Bronchial epithelial cell (primary cell): ENCODE measurements around the gene LAMA4. TPM values are rescaled to one million over a fixed set of nuclear protein-coding genes. Genes with fewer than 3 reads are reported as not detected.

ENCODE experiments used
- DNase-seq: peaks from one replicate; pipeline ENCODE4 v3.0.0-alpha.2; 2010; ENCODE audit warnings: low read depth
- FAIRE-seq: peaks from 2 replicates; lab custom pipeline; 2011; peaks lifted over from hg19 to GRCh38; lab: Jason Lieb, UNC
- H3K27me3 ChIP-seq: 2 replicates; pipeline ENCODE4 v1.5.1; 2011; ENCODE audit warnings: low read length; ENCODE audit not compliant: control insufficient read depth, insufficient read depth
- H3K36me3 ChIP-seq: 2 replicates; pipeline ENCODE4 v1.5.1; 2011; ENCODE audit warnings: low read length; ENCODE audit not compliant: control insufficient read depth, insufficient read depth
- H3K4me3 ChIP-seq: 2 replicates; pipeline ENCODE4 v1.5.1; 2011; ENCODE audit warnings: mild to moderate bottlenecking, low read depth, low read length, control low read depth
- CTCF ChIP-seq: IDR thresholded peaks from 2 replicates; pipeline ENCODE4 v1.5.1; 2011; ENCODE audit warnings: mild to moderate bottlenecking, moderate library complexity, low read length, control low read depth, inconsistent platforms; ENCODE audit not compliant: insufficient read depth, severe bottlenecking
- total RNA-seq: library from RNA; depleted of rRNA; stranded (reverse); fragments of >200 nt; gene quantifications from 2 replicates; pipeline ENCODE4 v1.2.1, GENCODE V29; 2014

Gene LAMA4
- total RNA-seq, 1 donor from 2014 or later = 5.5 TPM

- no peak for FAIRE-seq
- Histone ChIP-seq H3K4me3 (no peak overlapping the region), H3K27me3 (no peaks in the 10 kb centered on the region), H3K36me3 (no peaks in the 10 kb centered on the region)
- DNase-seq = no peak
- no peak for TF ChIP-seq CTCF
Observed at GRCh38 chr6:112196306-112196705, 58.1 kb downstream of the LAMA4 start.

DNA sequence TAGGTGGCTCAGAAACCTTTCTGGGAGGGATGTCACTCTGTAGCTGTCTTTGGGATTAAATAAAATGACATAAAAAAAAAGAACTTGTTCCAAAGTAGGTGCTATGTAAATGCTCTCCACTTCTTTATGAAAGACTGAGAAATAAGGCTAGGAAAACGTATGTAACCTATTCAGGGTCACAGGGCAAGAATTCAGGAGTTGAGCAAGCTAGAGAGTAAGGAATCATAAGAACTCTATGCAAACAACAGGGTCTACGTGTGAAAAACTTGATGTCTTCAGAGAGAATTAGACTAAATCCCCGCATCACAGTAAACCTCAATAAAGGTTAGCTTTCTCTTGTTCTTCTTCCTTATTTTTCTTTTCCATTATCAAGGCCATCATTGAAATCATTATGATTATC is 59.2 kb downstream of the LAMA4 start:
- DNase-seq = no peak
- no peaks in the 10 kb centered on the region for H3K27me3 ChIP-seq
- no peak for TF ChIP-seq CTCF
- H3K4me3 ChIP-seq = no peak overlapping the region
- no peaks in the 10 kb centered on the region for H3K36me3 ChIP-seq
- no peak for FAIRE-seq

- H3K36me3 ChIP-seq = no peaks in the 10 kb centered on the region
- DNase-seq (no peak), FAIRE-seq (no peak)
- no peak for TF ChIP-seq CTCF
- no peaks in the 10 kb centered on the region for H3K27me3 ChIP-seq
- H3K4me3 ChIP-seq = no peak overlapping the region
Observed at GRCh38 chr6:112194511-112194910, 59.9 kb downstream of the LAMA4 start.

- no peaks in the 10 kb centered on the region for H3K36me3 ChIP-seq
Observed at GRCh38 chr6:112193535-112194051, 60.8 kb downstream of the LAMA4 start.

GRCh38 chr6:112193117-112193516 is 61.2 kb downstream of the LAMA4 start:
- DNase-seq (no peak), FAIRE-seq (no peak)
- Histone ChIP-seq H3K36me3 (no peaks in the 10 kb centered on the region), H3K4me3 (no peak overlapping the region), H3K27me3 (no peaks in the 10 kb centered on the region)
- TF ChIP-seq CTCF = no peak

More at GRCh38 chr6:112193535-112194051, 60.8 kb downstream of the LAMA4 start:
- no peak for FAIRE-seq
- DNase-seq = no peak
- Histone ChIP-seq H3K4me3 (no peak overlapping the region), H3K27me3 (no peaks in the 10 kb centered on the region)
- TF ChIP-seq CTCF = no peak

DNA sequence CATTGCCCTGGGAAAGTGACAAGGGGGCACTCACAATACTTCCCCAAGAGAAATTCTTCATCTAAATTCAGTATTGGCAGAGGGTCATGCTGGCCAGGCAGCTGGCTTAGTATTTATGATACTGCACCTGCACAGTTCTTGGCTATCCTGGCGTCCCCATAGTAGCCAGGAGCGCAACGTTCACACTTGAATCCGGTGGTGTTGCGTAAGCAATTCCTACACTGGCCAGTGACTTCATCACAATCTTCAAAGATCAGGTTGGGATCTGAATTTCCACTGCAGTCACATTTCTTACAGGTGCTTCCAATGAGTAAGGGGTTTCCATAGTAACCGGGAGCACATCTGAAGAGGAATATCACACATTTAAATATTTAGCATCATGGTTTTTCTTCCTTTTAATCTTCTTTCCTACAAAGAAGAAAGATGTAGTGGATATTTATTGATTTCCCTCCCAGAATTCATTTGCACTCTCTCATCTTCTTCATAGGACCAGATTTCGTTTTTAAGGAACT is 62.8 kb downstream of the LAMA4 start:
- Histone ChIP-seq H3K4me3 (no peak overlapping the region), H3K27me3 (no peaks in the 10 kb centered on the region), H3K36me3 (no peaks in the 10 kb centered on the region)
- no peak for TF ChIP-seq CTCF
- FAIRE-seq = no peak
- DNase-seq = no peak
